Measurements from ENCODE around the gene XKR3. TPM values are rescaled to one million over a fixed set of nuclear protein-coding genes. Genes with fewer than 3 reads are reported as not detected.
"Not testable (repeated sequence)": the region's sequence is repeated elsewhere in the genome, so short reads cannot be mapped to it uniquely, and the experiment has no call there.

Gene XKR3
- polyA plus RNA-seq (2013, experiment 1 of 2; ENCODE audit: insufficient read length), result not detected
- not detected for polyA plus RNA-seq (2013, experiment 2 of 2; ENCODE audit: insufficient read length)

DNA sequence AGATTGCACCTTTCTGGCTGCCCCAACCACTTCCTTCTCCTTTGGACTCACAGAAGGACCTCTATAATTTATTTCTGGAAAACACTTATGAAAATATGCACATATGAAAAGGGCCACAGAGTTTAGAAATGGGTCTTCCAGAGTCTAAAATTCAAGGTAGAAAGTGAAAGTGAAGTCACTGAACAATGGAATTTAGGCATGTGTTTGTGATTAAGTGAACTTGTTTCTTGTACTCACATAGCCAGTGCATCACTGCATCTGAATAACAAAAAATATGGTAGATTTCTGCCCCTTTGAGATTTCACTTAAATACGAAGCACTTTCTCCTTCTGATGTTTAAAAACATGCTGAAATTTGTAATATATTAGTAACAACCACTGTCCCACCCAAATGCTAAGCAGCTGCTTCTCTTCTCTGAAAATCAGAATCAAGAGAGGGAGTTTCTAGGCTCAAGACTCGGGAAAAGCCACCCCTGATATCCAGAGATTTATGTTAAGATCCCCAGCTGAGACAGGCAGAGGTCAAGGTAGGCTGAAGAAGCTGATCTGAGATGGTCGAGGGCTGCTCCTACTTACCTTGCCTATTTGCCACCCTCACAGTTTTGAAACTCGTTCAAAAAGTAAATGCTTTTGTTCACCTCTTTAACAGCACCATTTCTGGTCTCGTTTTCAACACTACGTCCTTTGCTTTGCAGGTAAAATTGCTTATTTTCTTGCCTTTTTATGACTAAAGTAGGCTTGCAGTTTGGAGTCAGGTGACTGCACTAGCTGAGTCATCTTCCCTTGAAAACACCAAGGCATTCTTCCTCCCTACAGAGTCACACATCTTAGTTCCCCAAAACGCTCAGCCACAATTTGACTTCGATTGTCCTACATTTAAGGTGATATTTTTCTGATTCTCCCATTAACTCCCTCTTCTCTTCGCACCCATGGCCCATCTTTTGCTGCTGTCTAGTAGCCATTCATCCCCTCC, at the start of gene XKR3:
TSS of gene XKR3 (minus strand) at position 696 of the 972 bp plus-strand sequence. CDS start 17,338 bp downstream, outside the sequence.
- no peak for DNase-seq

DNA sequence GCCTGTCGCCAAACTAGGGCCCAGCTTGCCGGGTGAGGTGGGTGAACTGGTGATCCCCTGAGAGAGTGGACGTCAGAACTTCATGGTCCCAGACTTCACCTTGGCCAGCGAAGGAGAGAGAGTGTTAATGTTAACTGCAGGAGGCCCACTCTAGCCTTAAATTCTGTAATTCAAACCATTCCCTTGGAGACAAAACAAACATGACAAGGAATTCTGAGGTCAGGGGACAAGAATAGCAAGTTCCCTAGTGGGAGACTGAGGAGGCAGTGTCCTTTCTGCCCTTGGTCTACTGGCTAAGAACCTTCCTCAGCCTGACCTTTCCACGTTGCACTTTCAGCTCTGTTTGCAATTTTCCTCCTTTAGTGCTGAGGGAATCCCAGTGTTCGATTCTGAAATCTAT, 44.4 kb upstream of the XKR3 start:
- not testable (repeated sequence) for DNase-seq

DNA sequence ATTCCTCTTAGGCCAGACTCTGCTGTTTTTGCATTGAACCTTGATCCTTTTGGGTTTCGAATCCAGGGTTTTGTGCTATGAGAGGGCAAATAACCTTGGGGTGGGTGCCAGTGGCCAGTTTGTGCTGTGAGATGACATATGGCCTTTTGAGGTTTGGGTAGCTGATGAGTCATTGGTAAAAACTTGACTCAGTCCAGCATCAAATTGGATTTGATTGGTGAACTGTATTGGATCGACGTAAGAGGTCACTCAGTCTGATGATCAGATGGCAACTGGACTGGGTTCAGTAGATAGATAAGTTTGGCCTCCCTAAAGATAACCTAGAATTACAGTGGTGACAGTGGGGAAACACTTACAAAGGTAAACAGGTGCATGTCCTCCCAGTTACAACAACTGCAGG, 41.0 kb upstream of the XKR3 start:
- DNase-seq, result no peak

DNA sequence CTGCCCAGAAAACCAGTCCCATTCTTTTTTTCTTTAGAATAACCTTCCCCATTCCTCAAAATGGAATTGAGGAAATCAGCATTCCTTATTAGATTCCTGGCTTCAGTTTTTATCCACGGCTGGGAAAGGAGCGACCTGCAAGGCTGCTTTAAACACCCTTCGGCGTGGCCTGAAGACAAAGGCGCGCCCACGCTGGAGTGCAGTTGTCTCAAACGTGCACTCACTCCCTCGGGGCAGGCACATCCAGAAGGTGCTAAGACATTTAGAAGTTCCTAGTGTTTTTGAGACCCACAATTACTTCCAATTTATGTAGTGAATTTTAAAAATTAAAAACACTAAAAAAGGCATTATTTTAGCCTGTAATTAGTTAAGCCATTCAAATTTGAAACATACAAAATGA, 31.6 kb upstream of the XKR3 start:
- DNase-seq, result not testable (repeated sequence)

DNA sequence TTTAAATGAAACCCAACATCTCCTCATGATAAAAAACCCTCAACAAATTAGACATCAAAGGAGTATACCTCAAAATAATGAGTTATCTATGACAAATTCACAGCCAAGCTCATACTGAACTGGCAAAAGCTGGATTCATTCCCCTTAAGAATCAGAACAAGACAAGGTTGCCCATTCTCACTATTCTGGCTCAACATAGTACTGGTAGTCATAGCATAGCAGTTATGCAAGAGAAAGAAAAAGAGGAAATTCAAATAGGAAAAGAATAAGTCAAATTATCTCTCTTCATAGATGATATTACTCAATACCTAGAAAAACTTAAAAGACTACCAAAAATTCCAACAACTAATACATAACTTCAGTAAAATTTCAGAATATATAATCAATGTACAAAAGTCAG, 29.4 kb upstream of the XKR3 start:
- DNase-seq, result no peak

DNA sequence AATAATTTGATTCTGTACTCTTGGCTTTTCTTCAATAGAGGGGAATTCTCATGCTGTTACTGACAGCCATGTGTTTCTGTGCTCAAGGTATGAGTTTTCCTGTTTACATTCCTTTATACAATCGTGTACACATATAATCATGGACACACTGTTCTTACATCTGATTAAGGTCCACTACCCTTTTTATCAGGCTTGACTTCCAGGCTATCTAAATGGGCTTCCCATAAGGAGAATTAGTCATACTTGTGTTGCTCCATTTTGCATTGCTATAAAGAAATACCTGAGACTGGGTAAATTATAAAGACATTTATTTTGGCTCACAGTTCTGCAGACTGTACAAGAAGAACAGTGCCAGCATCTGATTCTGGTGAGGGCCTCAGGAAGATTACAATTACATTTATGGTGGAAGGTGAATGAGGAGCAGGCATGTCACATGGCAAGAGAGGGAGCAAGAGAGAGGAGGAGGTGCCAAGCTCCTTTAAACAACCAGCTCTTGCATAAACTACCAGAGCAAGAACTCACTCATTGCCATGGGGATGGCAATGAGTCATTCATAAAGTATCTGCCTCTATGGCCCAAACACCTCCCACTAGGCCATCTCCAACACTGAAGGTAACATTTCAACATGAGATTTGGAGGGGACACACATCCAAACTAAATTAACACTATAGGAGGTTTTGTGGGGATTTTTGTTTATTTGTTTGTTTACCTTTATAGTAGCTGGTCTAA, 26.2 kb upstream of the XKR3 start:
- not testable (repeated sequence) for DNase-seq

DNA sequence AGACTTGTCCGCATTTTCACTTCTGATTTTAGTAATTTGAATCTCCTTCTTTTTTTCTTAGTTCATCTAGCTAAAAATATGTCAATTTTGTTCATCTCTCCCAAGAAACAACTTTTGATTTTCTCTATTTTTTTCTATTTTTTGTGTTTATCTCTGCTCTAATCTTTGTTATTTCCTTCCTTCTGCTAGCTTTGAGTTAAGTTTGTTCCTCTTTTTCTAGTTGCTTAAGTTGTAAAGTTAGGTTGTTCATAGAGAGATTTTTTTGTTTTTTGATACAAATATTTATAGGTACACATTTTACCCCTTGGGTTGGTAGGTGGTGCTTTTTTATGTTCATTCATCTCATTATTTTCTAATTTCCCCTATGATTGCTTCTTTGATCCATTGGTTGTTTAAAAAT, 22.1 kb upstream of the XKR3 start:
- no peak for DNase-seq

DNA sequence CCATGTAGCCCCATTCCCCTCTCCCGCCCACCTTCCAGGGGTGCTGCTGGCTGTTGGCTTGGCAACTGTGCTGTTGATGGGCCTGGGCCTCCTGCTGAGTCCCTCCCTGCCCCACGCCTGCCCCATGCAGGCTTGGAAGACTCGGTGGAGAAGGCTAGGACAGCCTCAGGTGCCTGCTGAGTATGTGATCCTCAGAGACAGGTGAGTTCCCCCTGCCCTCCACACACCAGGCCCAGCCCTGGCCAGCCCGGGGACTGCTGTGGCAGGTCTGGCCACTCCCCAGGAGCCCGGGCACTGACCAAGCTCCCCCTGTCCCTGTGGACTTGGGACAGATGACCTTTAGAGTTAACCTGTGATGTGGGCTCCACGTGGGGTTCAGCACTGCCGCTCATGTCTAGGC, 20.7 kb upstream of the XKR3 start:
- no peak for DNase-seq

DNA sequence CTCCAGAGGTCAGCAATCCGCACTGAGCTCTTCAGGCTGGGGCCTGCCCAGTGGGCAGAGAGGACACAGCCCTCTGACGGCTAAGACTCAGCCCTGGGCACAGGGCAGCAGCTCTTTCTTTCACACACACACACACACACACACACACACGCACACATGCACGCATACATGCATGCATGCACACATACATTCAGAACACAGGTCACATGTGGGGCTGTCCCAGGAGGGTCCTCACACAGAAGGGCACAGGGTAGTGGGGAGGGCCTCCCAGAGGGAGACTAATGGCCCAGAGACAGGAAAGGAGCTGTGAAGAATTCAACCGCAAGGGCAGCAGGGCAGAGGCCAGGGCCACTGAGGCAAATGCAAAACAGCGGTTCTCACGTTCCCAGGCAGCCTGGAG, 20.3 kb upstream of the XKR3 start:
- no peak for DNase-seq

DNA sequence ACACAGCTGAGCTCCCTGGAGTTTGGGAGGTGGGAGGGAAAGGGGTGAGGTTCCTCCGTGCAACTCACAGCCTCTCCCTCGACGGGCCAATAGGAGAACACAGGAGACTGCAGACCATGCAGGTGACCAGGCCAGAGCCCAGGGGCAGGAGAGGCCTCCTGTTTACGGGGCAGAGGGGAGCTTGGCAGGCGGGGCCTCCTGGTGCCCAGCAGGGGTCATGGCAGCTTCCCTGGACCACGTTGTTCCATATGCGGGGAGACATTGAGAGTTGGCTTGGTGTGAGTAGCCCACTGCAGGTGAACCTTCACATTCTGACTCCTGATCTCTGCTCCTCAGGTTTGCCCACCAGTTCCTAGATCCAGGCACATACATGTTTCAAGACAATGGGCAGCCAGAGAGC, 19.3 kb upstream of the XKR3 start:
- no peak for DNase-seq

DNA sequence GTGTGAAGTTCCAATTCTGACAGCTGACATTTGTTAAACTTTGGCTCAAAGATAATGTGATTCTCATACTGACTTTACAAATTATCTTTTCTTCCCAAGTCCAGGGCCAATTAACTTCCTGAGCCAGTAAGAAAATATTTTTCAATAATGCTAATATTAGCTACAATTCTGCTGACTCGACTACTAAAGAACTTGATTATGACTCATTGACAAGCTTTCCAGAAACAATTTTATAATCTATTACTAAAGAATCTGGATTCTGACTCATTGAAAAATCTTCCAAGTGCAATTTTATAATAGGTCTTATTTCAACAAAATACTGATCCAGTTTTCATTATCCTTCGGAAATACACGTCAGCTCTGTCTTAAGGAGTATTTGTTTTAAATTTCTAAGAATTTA, 12.9 kb upstream of the XKR3 start:
- no peak for DNase-seq

DNA sequence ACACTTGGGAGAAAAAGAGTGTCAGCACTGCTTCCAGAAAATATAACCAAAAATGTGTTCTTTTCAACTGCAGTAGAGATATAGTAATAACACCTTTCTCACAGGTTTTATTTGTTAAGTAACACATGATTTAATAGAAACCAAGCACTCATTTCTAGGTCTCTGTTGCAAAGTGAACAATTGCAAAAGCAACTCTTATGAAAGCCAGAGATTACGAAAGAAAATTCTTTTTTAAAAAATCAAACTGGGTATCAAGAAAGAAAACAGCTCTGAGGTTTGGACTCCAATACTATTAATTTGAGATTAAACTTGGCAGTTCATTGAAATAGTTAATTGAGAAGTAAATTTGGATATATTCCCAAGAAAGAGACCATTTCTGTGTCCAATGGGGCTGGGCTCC, 9.8 kb upstream of the XKR3 start:
- no peak for DNase-seq

DNA sequence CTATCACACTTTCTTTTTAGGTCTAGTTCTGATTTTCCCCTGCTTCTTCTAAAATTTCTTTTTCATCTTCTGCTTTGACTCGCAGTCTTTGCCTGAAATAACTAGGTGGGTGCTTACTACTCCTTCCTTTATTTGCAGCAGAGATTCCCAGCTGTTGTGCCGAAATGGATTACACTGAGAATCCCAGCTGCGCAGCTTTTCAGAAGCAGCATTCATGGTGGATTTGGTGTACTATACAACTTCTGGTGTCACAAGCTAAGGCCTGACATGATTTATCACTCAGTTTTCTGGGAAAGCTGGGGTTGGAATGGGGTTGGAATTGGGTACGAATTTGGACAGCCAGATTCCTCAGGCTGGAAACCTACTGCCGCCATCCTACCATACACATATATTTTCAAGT, 6.0 kb upstream of the XKR3 start:
- no peak for DNase-seq

DNA sequence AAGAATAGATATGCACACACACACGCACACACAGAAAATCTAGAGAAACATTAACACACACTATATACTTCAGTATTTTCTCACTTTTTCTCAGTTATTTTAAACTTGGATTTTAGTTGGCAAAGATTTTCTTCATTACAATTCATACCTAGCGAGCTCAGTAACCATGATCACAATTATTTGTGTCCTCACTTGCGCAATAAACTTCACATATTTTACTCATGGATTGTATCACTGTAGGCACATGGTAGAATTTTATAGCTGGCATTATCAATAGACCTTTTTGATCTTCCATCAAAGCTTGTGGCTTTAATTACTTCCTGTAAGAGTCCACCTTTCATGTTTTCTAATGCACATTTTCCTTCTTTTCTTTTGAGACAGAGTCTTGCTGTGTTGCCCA, 4.8 kb upstream of the XKR3 start:
- no peak for DNase-seq

DNA sequence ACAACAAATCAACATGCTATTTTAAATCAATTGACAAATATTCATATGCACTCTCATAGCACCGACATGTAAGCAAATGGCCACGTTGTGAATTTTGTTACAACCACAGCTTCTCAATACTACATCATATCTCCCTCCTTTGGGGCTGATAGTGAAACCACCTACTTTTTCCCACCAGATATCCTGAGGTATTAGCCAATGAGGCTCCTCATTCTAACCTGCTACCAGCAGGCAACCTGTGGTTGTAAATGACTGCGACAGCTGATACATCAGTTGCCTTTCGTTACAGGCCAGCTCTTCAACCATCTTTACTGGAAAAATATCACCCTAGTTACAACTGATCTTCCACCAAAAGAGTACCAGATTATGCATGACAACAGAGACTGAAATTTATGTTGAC, 3.7 kb upstream of the XKR3 start:
- no peak for DNase-seq

DNA sequence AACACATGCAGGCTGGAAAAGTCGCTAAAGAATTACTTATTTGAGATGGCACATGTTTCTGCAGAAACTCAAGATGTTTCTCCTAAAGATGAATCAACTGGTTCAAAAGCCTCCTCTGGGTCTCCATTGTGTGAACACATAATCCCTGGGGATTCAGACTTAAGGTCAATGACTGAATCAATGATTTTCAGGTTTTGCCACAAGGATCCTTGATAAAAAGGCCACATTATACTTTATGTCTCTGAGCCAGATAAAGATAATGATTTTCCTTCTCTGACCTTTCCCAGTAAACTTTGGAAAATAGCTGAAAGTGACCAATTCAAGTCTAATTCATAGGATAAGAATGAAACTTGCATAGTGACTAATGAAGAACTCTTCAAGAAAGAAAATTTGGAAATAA, 2.3 kb upstream of the XKR3 start:
- DNase-seq, result no peak

DNA sequence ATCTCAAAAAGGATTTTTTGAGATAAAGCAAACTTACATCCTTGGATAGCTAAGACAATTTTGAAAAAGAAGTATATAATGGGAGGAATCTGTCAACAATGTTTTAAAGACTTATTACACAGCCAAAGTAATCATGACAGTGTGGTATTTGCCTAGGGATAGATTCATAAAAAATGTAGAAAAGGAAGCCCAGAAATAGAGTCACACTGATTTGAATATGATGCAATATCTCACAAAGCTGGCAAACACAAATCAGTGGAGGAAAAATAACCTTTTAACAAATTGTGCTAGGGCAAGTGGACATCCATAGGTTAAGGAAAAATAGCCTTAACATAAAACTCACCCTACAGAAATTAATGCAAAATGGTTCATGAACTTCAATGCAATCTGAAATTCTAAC, 6.0 kb downstream of the XKR3 start:
- no peak for DNase-seq

DNA sequence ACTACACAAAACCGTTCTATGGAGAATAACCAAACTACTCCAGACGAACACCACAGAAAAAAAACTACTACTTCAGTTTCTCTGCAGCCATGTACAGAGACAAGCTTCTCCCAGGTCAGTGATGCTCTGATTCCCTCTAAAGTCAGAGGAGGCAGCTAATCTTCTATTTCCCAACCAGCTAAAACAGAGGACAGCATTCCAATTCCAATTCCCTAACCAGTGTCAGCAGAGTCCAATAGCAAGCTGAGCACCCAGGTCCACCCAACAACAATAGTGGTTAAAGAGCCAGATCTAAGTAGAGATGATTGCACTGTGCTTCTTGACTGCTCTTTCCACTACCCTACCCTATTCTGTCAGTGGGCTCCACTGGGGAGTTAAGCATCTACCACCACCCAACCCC, 6.7 kb downstream of the XKR3 start:
- no peak for DNase-seq

DNA sequence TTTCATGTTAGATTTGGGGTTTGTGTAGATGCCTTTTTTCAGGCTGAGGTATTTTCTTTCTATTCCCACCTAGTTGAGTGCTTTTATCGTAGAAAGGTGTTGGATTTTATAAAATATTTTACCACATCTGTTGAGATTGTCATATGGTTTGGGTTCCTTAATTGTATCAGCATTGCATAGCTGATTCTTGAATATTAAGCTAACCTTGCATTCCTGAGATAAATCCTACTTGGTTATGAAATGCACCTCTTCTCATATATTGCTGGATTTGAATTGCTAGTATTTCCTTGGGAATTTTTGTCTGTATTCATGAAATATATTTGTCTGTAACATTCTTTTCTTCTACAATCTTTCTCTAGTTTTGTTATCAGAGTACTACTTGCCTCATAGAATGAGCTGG, 10.1 kb downstream of the XKR3 start:
- no peak for DNase-seq

DNA sequence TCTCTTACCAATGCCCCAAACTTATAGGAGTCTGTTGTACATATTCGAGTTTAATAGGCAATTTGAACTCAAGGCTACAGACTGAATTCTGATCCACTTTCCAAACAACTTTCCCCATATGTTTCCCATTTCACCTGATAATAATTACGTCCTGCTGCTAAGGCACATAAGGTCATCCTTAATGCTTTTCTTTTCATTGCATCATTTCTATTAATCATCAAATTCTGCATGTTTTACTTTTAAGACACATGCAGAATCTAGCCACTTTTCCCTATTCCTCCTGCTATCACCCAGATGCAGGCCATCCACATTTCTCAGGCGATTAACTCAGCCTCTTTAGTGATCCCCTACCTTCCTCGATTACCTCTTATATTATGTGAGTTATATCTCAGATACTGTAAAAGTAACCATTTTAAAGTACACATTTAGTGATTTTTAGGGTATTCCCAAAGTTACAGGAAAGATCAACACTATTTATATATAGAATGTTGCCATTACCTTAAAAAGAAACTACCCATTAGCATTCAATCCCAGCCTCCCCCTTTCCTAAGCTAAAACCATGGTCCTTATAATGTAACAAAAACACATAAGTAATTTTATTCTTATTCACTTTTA, 14.9 kb downstream of the XKR3 start:
- no peak for DNase-seq

DNA sequence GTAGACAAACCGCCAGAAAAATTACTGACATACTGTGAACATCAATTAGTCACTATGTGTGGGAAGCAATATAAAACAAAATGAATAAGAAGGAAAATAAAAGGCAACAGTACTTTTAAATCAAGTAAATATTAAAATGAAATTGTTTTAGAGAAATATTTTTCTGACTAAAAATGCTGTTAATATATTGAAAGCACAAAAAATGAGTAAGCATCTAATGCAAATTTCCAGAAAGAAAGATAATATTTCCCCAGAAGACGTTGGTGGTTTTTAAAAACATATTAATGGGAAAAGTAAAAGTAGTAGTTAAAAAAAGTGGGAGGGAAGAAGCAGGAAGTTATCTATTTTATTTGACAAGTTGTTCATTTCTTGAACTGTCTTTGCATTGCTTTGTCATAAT, 16.5 kb downstream of the XKR3 start:
- DNase-seq, result no peak

DNA sequence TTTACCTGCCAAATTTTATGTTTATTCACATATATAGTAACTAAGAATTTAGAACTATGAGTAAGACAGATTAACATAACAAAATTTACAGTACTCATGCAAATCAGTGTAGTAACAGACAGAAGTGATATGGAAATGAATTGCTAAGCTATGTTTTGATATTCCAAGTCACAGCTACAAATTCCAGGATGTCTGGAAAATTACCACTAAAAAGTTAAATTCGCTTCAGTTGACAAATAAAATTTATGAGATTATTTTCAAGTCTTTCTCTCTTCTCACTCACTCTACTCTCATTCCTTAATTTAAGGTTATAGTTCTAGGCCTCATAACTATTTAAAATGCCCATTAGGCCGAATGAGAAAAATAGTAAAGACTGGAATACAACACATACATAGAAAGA, 18.1 kb downstream of the XKR3 start:
- no peak for DNase-seq

DNA sequence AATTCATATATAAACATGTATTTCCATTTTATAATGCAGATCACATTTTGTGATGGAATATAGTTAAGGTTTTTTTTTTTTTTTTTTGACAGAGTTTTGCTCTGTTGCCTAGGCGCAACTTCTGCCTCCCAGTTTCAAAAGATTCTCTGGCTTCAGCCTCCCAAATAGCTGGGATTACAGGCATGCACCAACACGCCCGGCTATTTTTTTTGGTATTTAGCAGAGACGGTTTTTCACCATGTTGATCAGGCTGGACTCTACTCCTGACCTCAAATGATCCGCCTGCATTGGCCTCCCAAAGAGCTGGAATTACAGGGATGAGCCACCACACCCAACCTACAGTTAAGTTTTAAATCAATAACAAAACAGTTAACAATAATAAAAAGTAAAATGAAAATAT, 18.8 kb downstream of the XKR3 start:
- no peak for DNase-seq
